ENCODE data around the gene AKT1.
"Not testable (repeated sequence)": the region's sequence is repeated elsewhere in the genome, so short reads cannot be mapped to it uniquely, and the experiment has no call there.

The AKT1 gene

GRCh38 chr14:104751539-104752422 lies 43.8 kb downstream of the AKT1 start:
- no peak for DNase-seq

GRCh38 chr14:104750753-104751057 lies 44.8 kb downstream of the AKT1 start:
- not testable (repeated sequence) for DNase-seq

- no peak for DNase-seq
Measured at GRCh38 chr14:104750056-104750752, 45.3 kb downstream of the AKT1 start.

GRCh38 chr14:104749111-104749649 lies 46.4 kb downstream of the AKT1 start:
- DNase-seq: no peak

- DNase-seq: no peak
Measured at GRCh38 chr14:104747876-104748275, 47.7 kb downstream of the AKT1 start.

- DNase-seq: no peak
Measured at GRCh38 chr14:104746934-104747481, 48.5 kb downstream of the AKT1 start.

- DNase-seq: no peak
Measured at GRCh38 chr14:104746071-104746545, 49.4 kb downstream of the AKT1 start.

GRCh38 chr14:104745431-104745830 lies 50.1 kb downstream of the AKT1 start:
- no peak for DNase-seq

- no peak for DNase-seq
Measured at GRCh38 chr14:104744484-104744883, 51.1 kb downstream of the AKT1 start.

- no peak for DNase-seq
Measured at GRCh38 chr14:104743461-104744380, 51.8 kb downstream of the AKT1 start.

- no peak for DNase-seq
Measured at GRCh38 chr14:104742586-104743455, 52.7 kb downstream of the AKT1 start.

- DNase-seq: no peak
Measured at GRCh38 chr14:104741803-104742251, 53.7 kb downstream of the AKT1 start.

GRCh38 chr14:104741108-104741802 lies 54.3 kb downstream of the AKT1 start:
- no peak for DNase-seq

GRCh38 chr14:104739546-104740516 lies 55.7 kb downstream of the AKT1 start:
- DNase-seq: no peak

GRCh38 chr14:104739026-104739425 lies 56.5 kb downstream of the AKT1 start:
- DNase-seq: no peak

GRCh38 chr14:104738375-104739019 lies 57.1 kb downstream of the AKT1 start:
- DNase-seq: no peak

GRCh38 chr14:104735830-104736642 lies 59.5 kb downstream of the AKT1 start:
- no peak for DNase-seq

Data from DMS79 (cell line).